ENCODE results near the gene TIAM2.

DNA sequence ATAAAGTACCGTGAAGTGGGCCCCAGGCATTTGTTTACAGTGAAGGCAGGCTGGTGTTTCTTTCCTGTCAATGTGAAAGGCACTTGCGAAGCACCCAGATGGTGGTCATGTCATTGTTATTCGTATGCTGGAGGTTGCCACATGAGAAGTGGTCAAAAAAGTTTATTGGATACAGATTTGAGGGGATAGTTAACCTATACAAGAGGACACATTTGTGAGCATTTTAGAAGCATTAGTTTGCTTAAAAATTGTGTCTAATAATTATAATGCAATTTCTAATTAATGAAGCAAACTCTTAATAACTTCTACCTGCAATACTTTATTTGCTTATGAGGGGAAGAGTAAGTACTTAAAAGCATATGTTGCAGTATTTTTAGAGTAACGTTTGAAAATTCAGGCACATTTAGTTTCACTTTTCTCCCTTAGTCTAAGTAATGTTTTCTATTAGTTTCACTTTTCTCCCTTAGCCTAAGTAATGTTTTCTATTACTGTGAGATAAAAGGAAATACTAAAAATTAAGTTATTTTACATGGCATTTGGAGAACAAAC, 148.0 kb downstream of the TIAM2 start:
- TF ChIP-seq, protein P1, sequence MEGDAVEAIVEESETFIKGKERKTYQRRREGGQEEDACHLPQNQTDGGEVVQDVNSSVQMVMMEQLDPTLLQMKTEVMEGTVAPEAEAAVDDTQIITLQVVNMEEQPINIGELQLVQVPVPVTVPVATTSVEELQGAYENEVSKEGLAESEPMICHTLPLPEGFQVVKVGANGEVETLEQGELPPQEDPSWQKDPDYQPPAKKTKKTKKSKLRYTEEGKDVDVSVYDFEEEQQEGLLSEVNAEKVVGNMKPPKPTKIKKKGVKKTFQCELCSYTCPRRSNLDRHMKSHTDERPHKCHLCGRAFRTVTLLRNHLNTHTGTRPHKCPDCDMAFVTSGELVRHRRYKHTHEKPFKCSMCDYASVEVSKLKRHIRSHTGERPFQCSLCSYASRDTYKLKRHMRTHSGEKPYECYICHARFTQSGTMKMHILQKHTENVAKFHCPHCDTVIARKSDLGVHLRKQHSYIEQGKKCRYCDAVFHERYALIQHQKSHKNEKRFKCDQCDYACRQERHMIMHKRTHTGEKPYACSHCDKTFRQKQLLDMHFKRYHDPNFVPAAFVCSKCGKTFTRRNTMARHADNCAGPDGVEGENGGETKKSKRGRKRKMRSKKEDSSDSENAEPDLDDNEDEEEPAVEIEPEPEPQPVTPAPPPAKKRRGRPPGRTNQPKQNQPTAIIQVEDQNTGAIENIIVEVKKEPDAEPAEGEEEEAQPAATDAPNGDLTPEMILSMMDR (conservative IDR thresholded peaks at IDR 0.05; ENCODE audit: low read length), result no peak
- no peak for TF ChIP-seq EZH2phosphoT487 (IDR thresholded peaks at IDR 0.05; ENCODE audit: borderline replicate concordance, low read depth, low read length)
